Lung (tissue), 12 donors: ENCODE measurements around the gene A4GNT. TPM values are rescaled to one million over a fixed set of nuclear protein-coding genes. Genes with fewer than 3 reads are reported as not detected.

Experiments used
- ATAC-seq: fragments of 200-7000 bp; cut with Tn5 transposase; one replicate; pipeline ENCODE4 v1.9.1; 2020; ENCODE audit warnings: moderate number of reproducible peaks; ENCODE audit not compliant: insufficient read depth, low FRiP score
- DNase-seq, 3 donors: peaks; one replicate each; pipeline ENCODE4 v3.0.0-alpha.2; 2013 to 2017
- H3K27ac ChIP-seq, 2 donors: one replicate each; pipeline ENCODE4 v1.5.1; 2013; ENCODE audit warnings: mild to moderate bottlenecking in 2 of 2, moderate library complexity in 2 of 2, control low read depth in 1 of 2, inconsistent platforms in 1 of 2, low read depth in 1 of 2, low read length in 1 of 2
- H3K27me3 ChIP-seq, 3 donors: one replicate each; pipeline ENCODE4 v1.5.1; 2013; ENCODE audit warnings: low read length in 2 of 3; ENCODE audit not compliant: control insufficient read depth in 3 of 3, insufficient read depth in 3 of 3
- H3K36me3 ChIP-seq, 4 donors: one replicate each; pipeline ENCODE4 v1.5.1; 2013; ENCODE audit warnings: low read length in 4 of 4, mild to moderate bottlenecking in 1 of 4, moderate library complexity in 1 of 4; ENCODE audit not compliant: control insufficient read depth in 4 of 4, insufficient read depth in 4 of 4
- H3K4me1 ChIP-seq, 5 donors: one replicate each; pipeline ENCODE4 v1.5.1; 2013; ENCODE audit warnings: low read length in 5 of 5, mild to moderate bottlenecking in 2 of 5, moderate library complexity in 1 of 5; ENCODE audit not compliant: control insufficient read depth in 5 of 5, insufficient read depth in 5 of 5
- H3K4me3 ChIP-seq: one replicate; pipeline ENCODE4 v1.5.1; 2013; ENCODE audit warnings: mild to moderate bottlenecking, control low read depth, moderate library complexity
- H3K9ac ChIP-seq, 2 donors: one replicate each; pipeline ENCODE4 v1.5.1; 2013; ENCODE audit warnings: low read length in 2 of 2, control low read depth in 1 of 2; ENCODE audit not compliant: insufficient read depth in 1 of 2
- H3K9me3 ChIP-seq, 4 donors: one replicate each; pipeline ENCODE4 v1.5.1; 2013; ENCODE audit warnings: low read length in 3 of 4, mild to moderate bottlenecking in 1 of 4, moderate library complexity in 1 of 4; ENCODE audit not compliant: control insufficient read depth in 4 of 4, insufficient read depth in 3 of 4
- CTCF ChIP-seq: IDR thresholded peaks from 2 replicates; pipeline ENCODE4 v1.5.1; 2012; ENCODE audit warnings: mild to moderate bottlenecking; ENCODE audit errors: control extremely low read depth, extremely low read depth
- WGBS, 2 donors: extraction: QIAGEN DNeasy Blood & Tissue Kit; methylation state at CpG; one replicate each; pipeline ENCODE4 v1.1.7; 2013; 5-methylcytosine and 5-hydroxymethylcytosine counted together
- polyA plus RNA-seq, 2 donors: library from polyadenylated mRNA; stranded (reverse); fragments of 200-250 nt; gene quantifications; one replicate each; pipeline ENCODE4 v1.2.1, GENCODE V29; 2013
- total RNA-seq, 2 donors: library from RNA; depleted of rRNA in 1 of 2; stranded (reverse); fragments of >200 nt in 1 of 2; gene quantifications; one replicate each; pipeline ENCODE4 v1.2.1, GENCODE V29; 2014 to 2021
- donor health status: control.
- donor health status: control.
- donor health status: Bipolar disorder and iron deficiency.
- donor health status: healthy.
- donor health status: DM: yes; HTN: yes; CAD: no.

A4GNT gene
- total and polyA plus RNA-seq, 4 donors = 0.06 to 0.25 TPM; not detected in 2

GRCh38 chr3:138084196-138084595 lies 48.0 kb downstream of the A4GNT start:
- Histone ChIP-seq H3K9ac (no peak overlapping the region), H3K4me3 (no peak overlapping the region), H3K4me1 (no peaks in the 10 kb centered on the region), H3K36me3 (peaks cover 16 to 49% (median 18%) of the 10 kb centered on the region in 4 donors), H3K27me3 (no peaks in the 10 kb centered on the region), H3K27ac (no peak overlapping the region), H3K9me3 (no peaks in the 10 kb centered on the region)
- DNase-seq = no peak
- no peak for TF ChIP-seq CTCF
- no peak for ATAC-seq

GRCh38 chr3:138082992-138083386 lies 49.2 kb downstream of the A4GNT start:
- Histone ChIP-seq H3K36me3 (peaks cover 11 to 48% (median 19%) of the 10 kb centered on the region in 4 donors), H3K4me1 (no peaks in the 10 kb centered on the region), H3K4me3 (no peak overlapping the region), H3K9ac (no peak overlapping the region), H3K27me3 (no peaks in the 10 kb centered on the region), H3K27ac (no peak overlapping the region), H3K9me3 (no peaks in the 10 kb centered on the region)
- no peak for ATAC-seq
- no peak for TF ChIP-seq CTCF
- DNase-seq = no peak

GRCh38 chr3:138082085-138082991 lies 49.9 kb downstream of the A4GNT start:
- Histone ChIP-seq H3K4me1 (no peaks in the 10 kb centered on the region), H3K4me3 (no peak overlapping the region), H3K27me3 (no peaks in the 10 kb centered on the region), H3K27ac (no peak overlapping the region), H3K9ac (no peak overlapping the region), H3K36me3 (peaks cover 7 to 47% (median 18%) of the 10 kb centered on the region in 4 donors), H3K9me3 (no peaks in the 10 kb centered on the region)
- DNase-seq (peak in 1 of 3 donors; percentile 8), ATAC-seq (no peak)
- WGBS, 2 donors = 49 to 65% methylated on average over 8 of the region's 8 CpGs
- TF ChIP-seq CTCF = no peak
